Tibial nerve (tissue), 4 donors: ENCODE results near the gene VEGFA. TPM values are rescaled to one million over a fixed set of nuclear protein-coding genes. Genes with fewer than 3 reads are reported as not detected.

Experiments
- DNase-seq, 2 donors: peaks; one replicate each; pipeline ENCODE4 v3.0.0-alpha.2; 2019; ENCODE audit warnings: low spot score in 2 of 2
- H3K27ac ChIP-seq, 4 donors: fragments of 200-600 bp; sonication (generic) in 3 of 4; one replicate each; pipeline ENCODE4 v1.5.1; 2017 to 2019; ENCODE audit warnings: mild to moderate bottlenecking in 1 of 4
- H3K27me3 ChIP-seq, 2 donors: fragments of 200-600 bp; sonication (generic) in 1 of 2; one replicate each; pipeline versions ENCODE4 v1.5.1 to v1.6.0; 2017 to 2019
- H3K36me3 ChIP-seq, 3 donors: fragments of 200-600 bp; sonication (generic); one replicate each; pipeline ENCODE4 v1.5.1; 2018 to 2019
- H3K4me1 ChIP-seq, 4 donors: fragments of 200-600 bp; sonication (generic) in 3 of 4; one replicate each; pipeline ENCODE4 v1.5.1; 2017 to 2019
- H3K4me3 ChIP-seq, 4 donors: fragments of 200-600 bp; sonication (generic) in 3 of 4; one replicate each; pipeline ENCODE4 v1.5.1; 2017 to 2019; ENCODE audit warnings: mild to moderate bottlenecking in 1 of 4, moderate library complexity in 1 of 4
- H3K9me3 ChIP-seq, 4 donors: fragments of 200-600 bp; sonication (generic) in 3 of 4; one replicate each; pipeline ENCODE4 v1.5.1; 2017 to 2019
- CTCF ChIP-seq, 5 experiments: fragments of 200-600 bp in 3 of 5; fragments of 450-650 bp in 2 of 5; sonication (generic) in 3 of 5; IDR thresholded peaks; one replicate each; pipeline ENCODE4 v1.5.1; 2016 to 2019; ENCODE audit warnings: antibody characterized with exemption in 5 of 5, mild to moderate bottlenecking in 3 of 5, moderate library complexity in 2 of 5
- EP300 ChIP-seq, 2 donors: sonication (generic); formaldehyde crosslinking; IDR thresholded peaks; one replicate each; pipeline ENCODE4 v1.6.1; 2017; ENCODE audit warnings: antibody characterized with exemption in 2 of 2, mild to moderate bottlenecking in 1 of 2
- POLR2A ChIP-seq, 2 donors: fragments of 450-650 bp; IDR thresholded peaks; one replicate each; pipeline ENCODE4 v1.6.1; 2017; ENCODE audit warnings: antibody characterized with exemption in 2 of 2, mild to moderate bottlenecking in 2 of 2, moderate library complexity in 2 of 2
- WGBS, 2 donors: methylation state at CpG; one replicate each; pipeline ENCODE4 v1.1.5; 2018; 5-methylcytosine and 5-hydroxymethylcytosine counted together
- total RNA-seq, 4 donors: library from RNA; depleted of rRNA; stranded (reverse); fragments of >200 nt; gene quantifications; one replicate each; pipeline ENCODE4 v1.1.0, GENCODE V29; 2016

Gene VEGFA
- total RNA-seq, 4 donors from 2014 or later = 175 to 220 (median 177) TPM

- peaks cover 0 to 9% (median 5%) of the 10 kb centered on the region in 4 donors for H3K9me3 ChIP-seq
- H3K27me3 ChIP-seq = no peaks in the 10 kb centered on the region
- H3K4me3 ChIP-seq = no peak overlapping the region
- H3K27ac ChIP-seq = no peak overlapping the region
- H3K4me1 ChIP-seq = peaks cover 0 to 4% (median 0%) of the 10 kb centered on the region in 4 donors
- no peak for DNase-seq
- H3K36me3 ChIP-seq = no peaks in the 10 kb centered on the region
- TF ChIP-seq EP300 (IDR thresholded peaks at IDR 0.05) = no peak
- no peak for TF ChIP-seq CTCF (IDR thresholded peaks at IDR 0.05)
- no peak for TF ChIP-seq POLR2A (IDR thresholded peaks at IDR 0.05)
- 90 to 96% methylated on average over 2 of the region's 2 CpGs for WGBS, 2 donors
Measured at GRCh38 chr6:43735642-43736199, 34.3 kb upstream of the VEGFA start.

- Histone ChIP-seq H3K36me3 (no peaks in the 10 kb centered on the region), H3K27ac (no peak overlapping the region), H3K9me3 (peaks cover 0 to 5% (median 2%) of the 10 kb centered on the region in 4 donors), H3K4me1 (peaks cover 0 to 10% (median 0%) of the 10 kb centered on the region in 4 donors), H3K4me3 (no peak overlapping the region), H3K27me3 (no peaks in the 10 kb centered on the region)
- WGBS, 2 donors = 92% methylated on average over 2 of the region's 2 CpGs
- no peak for DNase-seq
- TF ChIP-seq EP300 (IDR thresholded peaks at IDR 0.05) = no peak
- TF ChIP-seq POLR2A (IDR thresholded peaks at IDR 0.05) = no peak
- TF ChIP-seq CTCF (IDR thresholded peaks at IDR 0.05) = no peak
Measured at GRCh38 chr6:43736211-43736786, 33.7 kb upstream of the VEGFA start.

GRCh38 chr6:43736844-43737243, 33.2 kb upstream of the VEGFA start:
- DNase-seq = no peak
- H3K27ac ChIP-seq = no peak overlapping the region
- no peaks in the 10 kb centered on the region for H3K9me3 ChIP-seq
- peaks cover 0 to 15% (median 0%) of the 10 kb centered on the region in 4 donors for H3K4me1 ChIP-seq
- no peak for TF ChIP-seq EP300 (IDR thresholded peaks at IDR 0.05)
- TF ChIP-seq CTCF (IDR thresholded peaks at IDR 0.05) = no peak
- TF ChIP-seq POLR2A (IDR thresholded peaks at IDR 0.05) = no peak
- H3K36me3 ChIP-seq = no peaks in the 10 kb centered on the region
- 74 to 79% methylated on average over 2 of the region's 2 CpGs for WGBS, 2 donors
- no peaks in the 10 kb centered on the region for H3K27me3 ChIP-seq
- H3K4me3 ChIP-seq = no peak overlapping the region

GRCh38 chr6:43737272-43738081, 32.5 kb upstream of the VEGFA start:
- H3K27me3 ChIP-seq = no peaks in the 10 kb centered on the region
- 76 to 81% methylated on average over 15 of the region's 15 CpGs for WGBS, 2 donors
- no peak for TF ChIP-seq EP300 (IDR thresholded peaks at IDR 0.05)
- TF ChIP-seq POLR2A (IDR thresholded peaks at IDR 0.05) = no peak
- no peak for TF ChIP-seq CTCF (IDR thresholded peaks at IDR 0.05)
- peaks cover 0 to 22% (median 0%) of the 10 kb centered on the region in 4 donors for H3K4me1 ChIP-seq
- no peaks in the 10 kb centered on the region for H3K36me3 ChIP-seq
- no peaks in the 10 kb centered on the region for H3K9me3 ChIP-seq
- no peak overlapping the region for H3K4me3 ChIP-seq
- DNase-seq = no peak
- H3K27ac ChIP-seq = no peak overlapping the region

- no peaks in the 10 kb centered on the region for H3K27me3 ChIP-seq
- H3K36me3 ChIP-seq = no peaks in the 10 kb centered on the region
- DNase-seq = no peak
- TF ChIP-seq POLR2A (IDR thresholded peaks at IDR 0.05) = no peak
- no peak for TF ChIP-seq EP300 (IDR thresholded peaks at IDR 0.05)
- TF ChIP-seq CTCF (IDR thresholded peaks at IDR 0.05) = no peak
- H3K4me1 ChIP-seq = peaks cover 0 to 30% (median 0%) of the 10 kb centered on the region in 4 donors
- no peak overlapping the region for H3K27ac ChIP-seq
- no peak overlapping the region for H3K4me3 ChIP-seq
- 55 to 60% methylated on average over 3 of the region's 3 CpGs for WGBS, 2 donors
- no peaks in the 10 kb centered on the region for H3K9me3 ChIP-seq
Measured at GRCh38 chr6:43738267-43738676, 31.7 kb upstream of the VEGFA start.
